ENCODE data around the gene DUSP9. TPM values are rescaled to one million over a fixed set of nuclear protein-coding genes. Genes with fewer than 3 reads are reported as not detected.

Gene DUSP9
- total RNA-seq, 1 experiment from 2014 or later: 14.2 TPM

DNA sequence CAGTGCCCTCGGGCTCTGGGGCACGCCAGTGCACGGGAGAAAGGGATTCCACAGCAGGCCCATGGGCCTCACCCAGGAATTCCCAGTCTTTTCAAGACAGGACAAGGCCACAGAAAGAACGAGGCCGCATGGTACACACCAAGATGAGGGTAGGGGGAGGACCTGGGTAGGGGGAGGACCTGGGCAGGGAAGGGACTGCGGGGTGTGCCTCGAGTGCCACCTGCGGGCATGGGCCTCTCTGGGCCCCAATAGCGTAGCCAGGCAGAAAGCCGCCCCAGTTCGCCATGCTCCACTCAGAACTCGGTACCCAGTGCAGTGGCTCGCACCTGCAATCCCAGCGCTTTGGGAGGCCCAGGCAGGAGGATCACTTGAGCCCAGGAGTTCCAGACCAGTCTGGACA lies 14.0 kb upstream of the DUSP9 start:
- intact Hi-C loops (cut with micrococcal nuclease): no loop called here
- H3K4me1 ChIP-seq (ENCODE audit: control insufficient read depth in 1 of 2, insufficient read depth in 2 of 2, low read length in 2 of 2): no peaks in the 10 kb centered on the region
- no peaks in the 10 kb centered on the region for H4K20me1 ChIP-seq (ENCODE audit: insufficient read depth)
- no peak overlapping the region for H3K9ac ChIP-seq (ENCODE audit: low read length)
- H3K9me3 ChIP-seq (ENCODE audit: control insufficient read depth in 1 of 2, insufficient read depth in 1 of 2, low read depth in 1 of 2, low read length in 2 of 2): no peaks in the 10 kb centered on the region
- no peak for ATAC-seq
- H3K27ac ChIP-seq (ENCODE audit: low read depth, low read length): no peak overlapping the region
- no TSS peak for BruUV-seq (replicated peaks)
- H3K9me2 ChIP-seq (ENCODE audit: insufficient read depth): no peaks in the 10 kb centered on the region
- no peak overlapping the region for H3K4me2 ChIP-seq (ENCODE audit: low read length)
- POLR2A ChIA-PET: no interaction called here
- TF ChIP-seq SIN3A (IDR thresholded peaks at IDR 0.05; ENCODE audit: low read depth): no peak
- TF ChIP-seq, protein P1, sequence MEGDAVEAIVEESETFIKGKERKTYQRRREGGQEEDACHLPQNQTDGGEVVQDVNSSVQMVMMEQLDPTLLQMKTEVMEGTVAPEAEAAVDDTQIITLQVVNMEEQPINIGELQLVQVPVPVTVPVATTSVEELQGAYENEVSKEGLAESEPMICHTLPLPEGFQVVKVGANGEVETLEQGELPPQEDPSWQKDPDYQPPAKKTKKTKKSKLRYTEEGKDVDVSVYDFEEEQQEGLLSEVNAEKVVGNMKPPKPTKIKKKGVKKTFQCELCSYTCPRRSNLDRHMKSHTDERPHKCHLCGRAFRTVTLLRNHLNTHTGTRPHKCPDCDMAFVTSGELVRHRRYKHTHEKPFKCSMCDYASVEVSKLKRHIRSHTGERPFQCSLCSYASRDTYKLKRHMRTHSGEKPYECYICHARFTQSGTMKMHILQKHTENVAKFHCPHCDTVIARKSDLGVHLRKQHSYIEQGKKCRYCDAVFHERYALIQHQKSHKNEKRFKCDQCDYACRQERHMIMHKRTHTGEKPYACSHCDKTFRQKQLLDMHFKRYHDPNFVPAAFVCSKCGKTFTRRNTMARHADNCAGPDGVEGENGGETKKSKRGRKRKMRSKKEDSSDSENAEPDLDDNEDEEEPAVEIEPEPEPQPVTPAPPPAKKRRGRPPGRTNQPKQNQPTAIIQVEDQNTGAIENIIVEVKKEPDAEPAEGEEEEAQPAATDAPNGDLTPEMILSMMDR (IDR thresholded peaks at IDR 0.05 in 2 of 3, conservative IDR thresholded peaks at IDR 0.05 in 1 of 3; ENCODE audit: borderline replicate concordance in 1 of 3, insufficient read depth in 1 of 3, low read depth in 2 of 3, low read length in 2 of 3): no peak
- TF ChIP-seq POLR2A (IDR thresholded peaks at IDR 0.05; ENCODE audit: borderline replicate concordance, extremely low read depth, insufficient read depth, insufficient read length): no peak
- no peak for TF ChIP-seq EGR1 (IDR thresholded peaks at IDR 0.05; ENCODE audit: low read depth)
- TF ChIP-seq ZNF274 (IDR thresholded peaks at IDR 0.05; ENCODE audit: low read depth, low read length): no peak
- TF ChIP-seq, protein P2, sequence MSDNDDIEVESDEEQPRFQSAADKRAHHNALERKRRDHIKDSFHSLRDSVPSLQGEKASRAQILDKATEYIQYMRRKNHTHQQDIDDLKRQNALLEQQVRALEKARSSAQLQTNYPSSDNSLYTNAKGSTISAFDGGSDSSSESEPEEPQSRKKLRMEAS (IDR thresholded peaks at IDR 0.05): no peak
- TF ChIP-seq CEBPB (IDR thresholded peaks at IDR 0.05; ENCODE audit: low read depth): no peak
- no peak for TF ChIP-seq TCF7L2 (IDR thresholded peaks at IDR 0.05; ENCODE audit: borderline replicate concordance, extremely low read depth, insufficient read depth, insufficient read length)
- TF ChIP-seq POLR2AphosphoS5 (IDR thresholded peaks at IDR 0.05; ENCODE audit: low read depth, low read length): no peak
- TF ChIP-seq EZH2phosphoT487 (IDR thresholded peaks at IDR 0.05; ENCODE audit: borderline replicate concordance): no peak
- no peak for TF ChIP-seq ELF1 (IDR thresholded peaks at IDR 0.05; ENCODE audit: borderline replicate concordance, low read depth)
- TF ChIP-seq JUND (IDR thresholded peaks at IDR 0.05): no peak
- TF ChIP-seq, protein P3, sequence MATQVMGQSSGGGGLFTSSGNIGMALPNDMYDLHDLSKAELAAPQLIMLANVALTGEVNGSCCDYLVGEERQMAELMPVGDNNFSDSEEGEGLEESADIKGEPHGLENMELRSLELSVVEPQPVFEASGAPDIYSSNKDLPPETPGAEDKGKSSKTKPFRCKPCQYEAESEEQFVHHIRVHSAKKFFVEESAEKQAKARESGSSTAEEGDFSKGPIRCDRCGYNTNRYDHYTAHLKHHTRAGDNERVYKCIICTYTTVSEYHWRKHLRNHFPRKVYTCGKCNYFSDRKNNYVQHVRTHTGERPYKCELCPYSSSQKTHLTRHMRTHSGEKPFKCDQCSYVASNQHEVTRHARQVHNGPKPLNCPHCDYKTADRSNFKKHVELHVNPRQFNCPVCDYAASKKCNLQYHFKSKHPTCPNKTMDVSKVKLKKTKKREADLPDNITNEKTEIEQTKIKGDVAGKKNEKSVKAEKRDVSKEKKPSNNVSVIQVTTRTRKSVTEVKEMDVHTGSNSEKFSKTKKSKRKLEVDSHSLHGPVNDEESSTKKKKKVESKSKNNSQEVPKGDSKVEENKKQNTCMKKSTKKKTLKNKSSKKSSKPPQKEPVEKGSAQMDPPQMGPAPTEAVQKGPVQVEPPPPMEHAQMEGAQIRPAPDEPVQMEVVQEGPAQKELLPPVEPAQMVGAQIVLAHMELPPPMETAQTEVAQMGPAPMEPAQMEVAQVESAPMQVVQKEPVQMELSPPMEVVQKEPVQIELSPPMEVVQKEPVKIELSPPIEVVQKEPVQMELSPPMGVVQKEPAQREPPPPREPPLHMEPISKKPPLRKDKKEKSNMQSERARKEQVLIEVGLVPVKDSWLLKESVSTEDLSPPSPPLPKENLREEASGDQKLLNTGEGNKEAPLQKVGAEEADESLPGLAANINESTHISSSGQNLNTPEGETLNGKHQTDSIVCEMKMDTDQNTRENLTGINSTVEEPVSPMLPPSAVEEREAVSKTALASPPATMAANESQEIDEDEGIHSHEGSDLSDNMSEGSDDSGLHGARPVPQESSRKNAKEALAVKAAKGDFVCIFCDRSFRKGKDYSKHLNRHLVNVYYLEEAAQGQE (IDR thresholded peaks at IDR 0.05; ENCODE audit: low read depth): no peak
- TF ChIP-seq ZFX (IDR thresholded peaks at IDR 0.05): no peak
- TF ChIP-seq, protein P4, sequence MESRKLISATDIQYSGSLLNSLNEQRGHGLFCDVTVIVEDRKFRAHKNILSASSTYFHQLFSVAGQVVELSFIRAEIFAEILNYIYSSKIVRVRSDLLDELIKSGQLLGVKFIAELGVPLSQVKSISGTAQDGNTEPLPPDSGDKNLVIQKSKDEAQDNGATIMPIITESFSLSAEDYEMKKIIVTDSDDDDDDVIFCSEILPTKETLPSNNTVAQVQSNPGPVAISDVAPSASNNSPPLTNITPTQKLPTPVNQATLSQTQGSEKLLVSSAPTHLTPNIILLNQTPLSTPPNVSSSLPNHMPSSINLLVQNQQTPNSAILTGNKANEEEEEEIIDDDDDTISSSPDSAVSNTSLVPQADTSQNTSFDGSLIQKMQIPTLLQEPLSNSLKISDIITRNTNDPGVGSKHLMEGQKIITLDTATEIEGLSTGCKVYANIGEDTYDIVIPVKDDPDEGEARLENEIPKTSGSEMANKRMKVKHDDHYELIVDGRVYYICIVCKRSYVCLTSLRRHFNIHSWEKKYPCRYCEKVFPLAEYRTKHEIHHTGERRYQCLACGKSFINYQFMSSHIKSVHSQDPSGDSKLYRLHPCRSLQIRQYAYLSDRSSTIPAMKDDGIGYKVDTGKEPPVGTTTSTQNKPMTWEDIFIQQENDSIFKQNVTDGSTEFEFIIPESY (IDR thresholded peaks at IDR 0.05; ENCODE audit: extremely low read depth, insufficient replicate concordance, low read length): no peak
- H3K36me3 ChIP-seq (ENCODE audit: control insufficient read depth in 1 of 2, insufficient read depth in 2 of 2, low read length in 2 of 2): no peaks in the 10 kb centered on the region
- CTCF ChIA-PET: no interaction called here
- no peak overlapping the region for H2AFZ ChIP-seq (ENCODE audit: low read depth, low read length, poor library complexity, severe bottlenecking)
- no peaks in the 10 kb centered on the region for H3K27me3 ChIP-seq (ENCODE audit: insufficient read depth, low read length)
- no peak for DNase-seq (ENCODE audit: low read depth, low spot score)
- RAD21 ChIA-PET (ENCODE audit: low non-redundant PET in 1 of 2, low total read pairs in 2 of 2, uncharacterized antibody in 2 of 2, unreplicated experiment in 2 of 2): no interaction called here
- H3K79me2 ChIP-seq (ENCODE audit: insufficient read depth, low read length): no peaks in the 10 kb centered on the region
- H3K4me3 ChIP-seq (replicated peaks in 1 of 2; ENCODE audit: low read depth in 1 of 2, low read length in 2 of 2): no peak overlapping the region

All from HCT116 (cell line).